Measurements from ENCODE around the gene CHMP2B. TPM values are rescaled to one million over a fixed set of nuclear protein-coding genes. Genes with fewer than 3 reads are reported as not detected.

Gene CHMP2B
- total and polyA plus RNA-seq, 2 experiments from 2014 or later: 45.1 to 130 TPM

- no peaks in the 10 kb centered on the region for H3K79me2 ChIP-seq (replicated peaks; ENCODE audit: insufficient read depth)
- H3K4me2 ChIP-seq: no peak overlapping the region
- no peaks in the 10 kb centered on the region for H3K27me3 ChIP-seq (ENCODE audit: insufficient read depth)
- ATAC-seq (no peak), DNase-seq (ENCODE audit: low spot score) (no peak)
- no peaks in the 10 kb centered on the region for H4K20me1 ChIP-seq (replicated peaks; ENCODE audit: insufficient read depth)
- Mint-ChIP-seq H3K36me3 (ENCODE audit: low read depth) (peaks cover 13% of the 10 kb centered on the region), H3K4me1 (peaks cover 10% of the 10 kb centered on the region), H3K27ac (no peak overlapping the region), H3K9me3 (peaks cover 15% of the 10 kb centered on the region), H3K4me3 (no peak overlapping the region), H3K27me3 (ENCODE audit: insufficient read depth, low read depth, poor library complexity) (no peaks in the 10 kb centered on the region)
- no peaks in the 10 kb centered on the region for H3F3A ChIP-seq (replicated peaks; ENCODE audit: low read depth)
- no peak overlapping the region for H3K4me3 ChIP-seq
- TF ChIP-seq ETS1 (IDR thresholded peaks at IDR 0.05) (no peak), JUNB (IDR thresholded peaks at IDR 0.05; ENCODE audit: unreplicated experiment) (no peak), ZNF331 (CRISPR knock-in tag; IDR thresholded peaks at IDR 0.05; ENCODE audit: low read depth) (no peak), CTCF (conservative IDR thresholded peaks at IDR 0.05; ENCODE audit: low read depth in 2 of 2) (no peak), CREB1 (CRISPR knock-in tag; IDR thresholded peaks at IDR 0.05; ENCODE audit: low read depth) (no peak), ZNF114 (CRISPR knock-in tag; IDR thresholded peaks at IDR 0.05) (no peak), NANOG (IDR thresholded peaks at IDR 0.05; ENCODE audit: borderline replicate concordance) (no peak), POLR2AphosphoS5 (IDR thresholded peaks at IDR 0.05; ENCODE audit: low read depth) (no peak), STAT1 (IDR thresholded peaks at IDR 0.05; ENCODE audit: unreplicated experiment) (no peak), REST (IDR thresholded peaks at IDR 0.05; ENCODE audit: unreplicated experiment) (no peak), EZH2 (IDR thresholded peaks at IDR 0.05; ENCODE audit: low read depth, unreplicated experiment) (no peak), ZNF462 (CRISPR knock-in tag; IDR thresholded peaks at IDR 0.05) (no peak), EZH2phosphoT487 (IDR thresholded peaks at IDR 0.05; ENCODE audit: unreplicated experiment) (no peak)
- no peak overlapping the region for H2AFZ ChIP-seq
- H3K27ac ChIP-seq (ENCODE audit: low read depth): no peak overlapping the region
- H3K4me1 ChIP-seq (ENCODE audit: insufficient read depth): no peaks in the 10 kb centered on the region
- no peaks in the 10 kb centered on the region for H3K9me2 ChIP-seq (ENCODE audit: insufficient read depth)
- H3K36me3 ChIP-seq (ENCODE audit: insufficient read depth): 0 out of 2 replicates have a peak, but pooled peaks cover 3% of the 10 kb centered on the region
Observed at GRCh38 chr3:87191175-87191574, 35.9 kb upstream of the CHMP2B start.
